KG1 (cell line): Measurements from ENCODE around the gene TOM1.

ENCODE experiments used
- DNase-seq: peaks from one replicate; lab custom pipeline; 2025; lab: John Stamatoyannopoulos, UW

The TOM1 gene

DNA sequence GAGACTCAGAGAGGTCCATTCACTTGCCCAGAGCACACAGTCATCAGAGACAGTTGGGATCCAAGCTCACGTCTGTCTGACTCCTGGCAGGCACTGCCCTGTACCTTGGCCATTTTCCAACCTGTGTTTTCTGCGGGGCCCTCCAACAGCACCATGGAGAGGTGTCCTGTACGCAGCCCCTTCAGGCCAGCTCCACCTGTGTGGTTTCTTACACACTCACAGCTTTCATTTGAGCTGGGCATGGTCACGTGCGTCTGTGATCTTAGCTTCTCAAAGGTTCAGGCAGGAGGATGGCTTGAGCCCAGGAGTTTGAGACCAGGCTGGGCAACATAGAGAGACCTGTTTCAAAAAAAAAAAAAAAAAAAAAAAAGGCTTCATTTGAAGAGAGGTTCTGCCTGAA is 24.4 kb downstream of the TOM1 start:
- DNase-seq: no peak

DNA sequence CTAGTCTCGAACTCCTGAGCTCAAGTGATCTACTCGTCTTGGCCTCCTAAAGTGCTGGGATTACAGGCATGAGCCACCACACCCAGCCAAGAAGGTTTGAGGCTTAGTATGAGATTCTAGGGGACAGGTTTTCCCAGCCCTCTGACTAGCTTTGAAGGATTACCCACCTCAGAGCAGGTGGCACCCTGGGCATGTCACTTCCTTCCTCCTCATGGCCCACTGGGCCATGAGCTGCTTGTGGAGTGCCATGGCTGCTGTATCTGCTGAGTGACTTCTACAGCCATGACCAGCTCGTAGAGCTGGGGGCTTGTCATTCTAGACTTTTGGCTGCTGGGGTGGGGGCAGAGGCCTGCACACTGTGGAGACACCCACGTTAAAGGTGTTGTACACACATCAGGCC is 25.1 kb downstream of the TOM1 start:
- DNase-seq: no peak

DNA sequence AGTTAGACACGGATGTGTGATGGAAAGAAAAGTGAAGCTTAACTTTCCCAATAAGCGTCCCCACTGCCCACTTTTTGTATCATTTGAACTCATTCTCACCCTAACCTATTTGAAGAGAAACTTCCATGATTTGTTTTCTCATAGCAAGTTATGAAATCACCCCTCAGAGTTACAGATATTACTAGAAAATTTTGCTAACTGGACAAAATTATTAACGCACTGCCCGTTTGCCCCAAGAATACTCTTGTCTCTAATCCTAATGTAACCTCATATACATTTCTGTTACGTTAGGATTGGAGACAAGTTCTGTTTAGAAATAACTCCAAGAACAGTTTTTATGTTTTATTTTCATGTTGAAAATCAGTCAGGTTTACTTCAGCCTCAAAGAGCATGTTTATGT is 25.5 kb downstream of the TOM1 start:
- DNase-seq: no peak

DNA sequence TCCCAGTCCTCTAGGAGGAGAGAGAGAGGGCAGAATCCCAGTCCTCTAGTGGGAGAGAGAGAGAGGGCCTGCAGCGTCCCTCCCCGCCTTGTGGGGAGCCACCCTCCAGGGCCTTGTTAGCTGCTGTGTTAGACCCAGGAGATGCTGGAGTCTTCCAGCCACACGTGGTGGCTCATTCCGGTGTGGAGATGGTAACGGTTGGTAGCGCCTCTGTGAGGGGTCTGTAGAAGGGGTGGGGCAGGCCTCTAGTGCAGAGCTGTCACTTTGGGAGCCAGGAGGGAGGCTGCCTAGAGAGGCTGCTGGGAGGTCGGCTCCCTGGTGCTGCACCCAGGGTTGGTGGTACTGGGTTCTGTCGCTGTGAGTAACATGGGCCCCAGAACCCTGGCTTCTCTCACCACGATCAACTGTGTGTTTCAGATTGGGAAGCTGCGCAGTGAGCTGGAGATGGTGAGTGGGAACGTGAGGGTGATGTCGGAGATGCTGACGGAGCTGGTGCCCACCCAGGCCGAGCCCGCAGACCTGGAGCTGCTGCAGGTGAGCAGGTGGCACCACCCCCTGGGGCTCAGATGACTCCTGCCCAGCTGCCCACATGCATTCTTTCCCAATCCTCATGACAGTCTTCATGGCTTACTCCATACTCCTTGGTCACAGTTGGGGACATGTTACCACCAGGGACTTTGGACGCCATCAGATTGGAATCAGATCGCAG is 27.3 kb downstream of the TOM1 start:
- no peak for DNase-seq

DNA sequence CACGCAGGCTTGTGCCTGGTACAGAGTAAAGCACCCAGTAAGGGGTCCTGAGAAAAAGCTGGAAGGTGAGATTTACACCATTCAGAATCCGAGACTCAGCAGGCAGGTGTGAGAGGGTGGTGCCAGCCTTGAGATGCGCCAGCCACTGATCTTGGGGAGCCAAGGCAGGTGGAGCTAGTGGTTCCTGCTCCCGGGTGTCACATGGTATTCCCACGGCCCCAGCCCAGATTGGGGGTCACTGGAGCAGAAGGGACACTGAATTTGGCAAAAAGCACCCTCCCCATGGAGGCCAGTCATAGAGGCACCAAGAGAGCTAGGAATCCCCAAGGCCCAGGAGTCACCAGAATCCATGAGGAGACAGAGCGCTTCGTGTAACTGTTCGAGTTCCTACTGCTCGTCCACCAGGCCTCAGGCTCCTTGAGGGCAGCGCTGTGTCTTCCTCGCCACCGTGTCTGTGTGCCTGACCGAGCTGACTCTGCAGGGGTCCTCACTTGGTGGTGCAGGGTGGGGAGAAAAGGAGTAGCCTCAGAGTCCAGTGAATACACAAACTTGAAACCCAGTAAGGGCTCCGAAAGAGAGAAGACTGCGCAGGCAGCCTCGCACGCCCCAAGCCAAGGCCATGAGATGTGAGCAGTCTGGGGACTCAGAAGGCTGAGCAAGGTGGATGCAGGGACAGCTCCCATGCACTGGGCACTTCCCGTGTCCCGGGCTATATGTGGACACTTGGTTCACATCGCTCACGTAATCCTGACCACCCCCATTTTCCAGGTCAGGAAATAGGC is 28.2 kb downstream of the TOM1 start:
- no peak for DNase-seq

DNA sequence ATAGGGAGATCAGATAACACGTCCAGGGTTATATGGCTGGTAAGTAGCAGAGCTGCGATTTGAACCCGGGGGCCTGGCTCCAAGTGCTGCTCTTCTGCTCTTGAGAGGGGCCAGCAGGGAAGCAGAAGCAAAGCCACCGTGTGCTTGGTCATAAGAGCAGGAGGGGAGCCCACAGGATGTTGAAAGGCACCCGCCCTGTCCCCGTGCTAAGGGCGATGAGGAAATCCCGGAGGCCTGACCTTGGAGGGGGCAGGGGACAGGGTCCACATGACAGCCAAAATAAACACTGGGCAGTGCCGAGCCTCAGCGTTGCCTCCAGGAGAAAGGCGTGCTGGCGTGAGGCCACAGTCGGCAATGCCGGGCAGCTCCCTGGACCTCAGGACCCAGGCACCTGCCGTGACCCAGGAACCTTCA is 28.8 kb downstream of the TOM1 start:
- DNase-seq: no peak

DNA sequence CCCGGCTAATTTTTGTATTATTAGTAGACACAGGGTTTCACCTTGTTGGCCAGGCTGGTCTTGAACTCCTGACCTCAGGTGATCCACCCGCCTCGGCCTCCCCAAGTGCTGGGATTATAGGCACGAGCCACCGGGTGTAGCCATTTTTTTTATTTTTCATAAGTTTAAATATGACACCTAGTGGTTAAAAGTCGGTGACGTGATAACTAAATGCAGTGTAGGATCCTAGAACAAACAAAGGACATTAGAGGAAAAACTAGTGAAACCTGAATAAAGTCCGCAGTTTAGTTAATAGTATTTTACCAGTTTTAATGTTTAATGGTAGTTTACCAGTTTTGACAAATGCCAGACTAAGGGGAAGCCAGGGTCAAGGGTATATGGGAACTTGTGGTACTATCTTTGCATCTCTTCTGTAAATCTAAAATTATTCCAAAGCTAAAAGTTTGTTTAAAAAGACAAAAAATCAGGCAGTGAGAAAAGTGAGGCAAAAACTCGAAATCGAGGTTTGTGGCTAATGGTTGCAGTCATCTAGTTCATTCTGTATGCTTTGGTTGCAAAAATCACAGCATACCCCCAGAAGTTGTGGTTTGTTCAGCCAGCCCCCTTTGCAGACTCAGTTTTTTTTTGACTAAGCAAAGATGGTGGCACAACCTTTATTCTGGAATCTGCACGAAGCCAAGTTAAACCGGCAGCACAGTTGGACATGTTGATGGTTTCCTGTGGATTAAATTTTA is 29.6 kb downstream of the TOM1 start:
- no peak for DNase-seq

DNA sequence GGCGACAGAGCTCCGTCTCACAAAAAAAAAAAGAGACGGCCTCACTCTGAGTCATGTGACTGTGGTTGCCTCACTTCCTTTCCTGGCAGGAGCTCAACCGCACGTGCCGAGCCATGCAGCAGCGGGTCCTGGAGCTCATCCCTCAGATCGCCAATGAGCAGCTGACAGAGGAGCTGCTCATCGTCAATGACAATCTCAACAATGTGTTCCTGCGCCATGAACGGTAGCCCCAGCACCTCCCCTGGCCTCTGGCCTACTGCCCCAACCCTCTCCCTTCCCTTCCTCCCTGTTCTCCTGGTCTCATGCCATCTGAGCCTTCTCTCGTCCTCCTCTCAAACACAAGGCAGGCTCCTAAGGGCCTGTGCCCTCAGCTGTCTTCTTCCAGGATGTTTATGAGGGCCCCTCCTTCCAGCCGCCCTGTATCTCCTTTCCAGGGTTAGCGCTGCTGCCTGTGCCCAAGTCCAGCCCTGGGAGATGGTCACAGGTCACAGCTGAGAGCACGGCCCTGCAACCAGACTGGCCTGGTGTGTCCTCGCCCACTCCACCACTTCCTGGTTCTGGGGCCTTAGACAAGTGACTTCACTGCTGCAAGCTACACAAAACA is 30.7 kb downstream of the TOM1 start:
- DNase-seq: no peak

DNA sequence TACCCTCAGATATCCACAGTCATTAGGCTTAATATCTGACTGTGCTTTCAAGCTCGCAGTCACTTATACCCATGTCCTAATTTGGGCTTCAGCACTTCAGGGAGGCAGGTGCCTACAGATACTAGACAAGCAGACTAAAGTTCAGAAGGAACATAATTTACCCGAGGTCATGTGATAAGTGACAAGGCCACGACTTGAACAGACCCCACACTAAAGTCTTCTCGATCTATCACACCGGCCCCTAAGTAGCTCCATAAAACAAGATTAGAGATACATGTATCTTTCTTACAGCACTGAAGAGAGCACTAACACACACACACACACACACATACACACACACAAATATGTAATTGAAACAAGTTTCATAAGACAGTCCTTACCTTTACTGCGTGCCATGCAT is 32.6 kb downstream of the TOM1 start:
- DNase-seq: no peak

DNA sequence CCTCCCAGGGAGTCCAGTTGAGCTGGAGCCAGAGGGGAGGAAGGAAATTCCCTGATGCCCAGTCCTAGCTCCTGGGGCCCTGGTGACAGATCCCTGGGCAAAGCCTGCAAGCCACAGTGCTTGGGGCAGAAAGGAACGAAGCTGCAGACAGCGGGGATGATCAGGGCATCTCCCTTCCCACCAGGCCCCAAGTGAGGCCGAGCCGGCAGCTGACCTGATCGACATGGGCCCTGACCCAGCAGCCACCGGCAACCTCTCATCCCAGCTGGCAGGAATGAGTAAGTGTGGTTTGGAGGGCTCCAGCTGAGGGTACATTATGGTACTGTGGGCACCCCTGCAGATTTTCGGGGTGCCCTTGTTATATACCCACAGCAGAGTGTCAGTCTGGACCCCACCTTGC is 33.5 kb downstream of the TOM1 start:
- DNase-seq: no peak

DNA sequence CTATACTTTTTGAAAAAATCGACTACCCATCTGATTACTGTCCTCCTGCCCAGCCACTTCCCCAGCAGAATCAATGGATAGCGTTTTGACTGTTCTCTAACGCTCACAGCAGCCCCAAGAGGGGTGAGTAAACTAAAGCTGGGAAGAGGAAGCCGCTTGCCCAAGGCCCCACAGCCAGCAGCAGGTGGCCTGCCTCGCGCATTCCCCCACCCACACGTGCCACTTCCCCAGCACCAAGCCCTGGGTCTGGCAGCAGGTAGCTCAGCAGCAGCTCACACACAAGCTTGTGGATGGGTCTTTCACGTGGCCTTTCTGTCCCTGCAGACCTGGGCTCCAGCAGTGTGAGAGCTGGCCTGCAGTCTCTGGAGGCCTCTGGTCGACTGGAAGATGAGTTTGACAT is 34.3 kb downstream of the TOM1 start:
- DNase-seq: no peak

DNA sequence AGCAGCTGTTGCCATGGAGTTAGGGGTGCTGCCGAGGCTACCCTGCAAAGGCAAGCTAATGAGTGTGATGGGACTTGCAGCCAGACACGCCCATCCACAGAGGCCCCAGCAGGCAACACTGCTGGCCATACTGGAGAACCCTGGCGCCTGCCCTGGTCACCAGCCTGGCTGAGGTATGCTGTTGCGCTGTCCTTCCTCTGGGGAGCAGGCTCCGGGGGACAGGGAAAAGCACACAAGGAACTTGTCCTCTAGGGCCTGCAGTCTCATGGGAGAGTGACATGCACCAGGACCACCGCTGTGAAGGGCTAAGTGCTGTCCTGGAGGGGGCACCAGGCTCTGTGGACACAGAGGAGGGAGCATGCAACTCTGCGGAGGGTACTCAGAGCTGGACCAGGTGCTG is 35.8 kb downstream of the TOM1 start:
- DNase-seq: no peak

DNA sequence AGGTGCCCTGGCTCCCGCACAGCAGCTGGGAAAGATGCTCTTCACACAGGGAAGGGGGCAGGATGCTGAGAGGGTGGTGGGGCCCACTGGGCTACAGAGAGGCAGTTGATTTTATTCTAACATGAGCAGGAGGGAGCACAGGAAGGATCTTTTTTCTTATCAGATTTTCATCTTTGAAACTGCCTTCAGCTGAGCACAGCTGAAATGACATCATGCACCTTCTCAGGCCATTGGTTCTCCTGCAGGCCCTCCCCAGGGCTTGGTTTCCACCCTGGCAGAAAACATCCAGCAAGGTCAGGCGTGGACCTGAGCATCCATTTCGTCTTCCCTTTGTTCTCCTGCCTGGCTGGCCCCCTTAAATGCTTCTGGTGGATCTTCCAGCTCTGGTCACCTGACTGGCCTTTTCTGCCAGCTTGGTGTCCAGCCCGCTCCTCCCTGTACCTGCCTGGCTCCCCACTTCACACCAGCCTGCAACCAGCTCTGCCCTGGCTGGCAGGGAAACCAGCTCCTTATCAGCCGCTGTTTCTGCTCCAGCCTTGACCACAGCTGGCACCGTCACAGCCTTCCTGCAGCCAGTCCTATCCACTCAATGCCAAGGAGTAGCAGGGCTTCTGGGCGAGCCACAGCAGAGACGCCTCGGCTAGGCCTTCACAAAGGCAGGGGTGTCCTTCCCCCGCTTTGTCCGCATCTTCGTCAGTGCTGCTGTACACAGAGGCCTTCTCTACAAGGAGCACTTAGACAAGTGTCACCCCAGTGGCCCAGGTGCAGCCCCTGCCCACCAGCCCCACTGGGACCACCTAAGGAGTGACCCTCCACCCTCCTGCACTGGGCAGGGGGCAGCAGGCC is 36.5 kb downstream of the TOM1 start:
- no peak for DNase-seq

DNA sequence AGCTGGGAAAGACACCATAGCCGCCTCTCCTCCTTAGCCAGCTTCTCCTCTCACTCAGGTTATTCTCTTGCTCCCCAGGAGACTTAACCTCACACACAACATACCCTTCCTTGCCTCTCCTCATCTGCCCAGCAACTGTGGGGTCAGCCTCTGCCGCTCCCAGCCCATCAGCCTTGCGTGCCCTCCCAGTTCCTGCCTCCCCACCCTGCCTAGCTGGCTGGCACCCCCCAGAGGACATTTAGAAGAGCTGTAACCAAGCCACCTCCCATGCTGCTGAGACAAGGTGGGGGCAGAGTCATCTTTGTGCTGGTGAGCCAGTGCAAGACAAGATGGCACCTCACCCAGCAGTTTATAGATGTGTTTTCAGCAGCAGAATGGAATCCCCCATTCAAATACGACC is 38.2 kb downstream of the TOM1 start:
- no peak for DNase-seq

DNA sequence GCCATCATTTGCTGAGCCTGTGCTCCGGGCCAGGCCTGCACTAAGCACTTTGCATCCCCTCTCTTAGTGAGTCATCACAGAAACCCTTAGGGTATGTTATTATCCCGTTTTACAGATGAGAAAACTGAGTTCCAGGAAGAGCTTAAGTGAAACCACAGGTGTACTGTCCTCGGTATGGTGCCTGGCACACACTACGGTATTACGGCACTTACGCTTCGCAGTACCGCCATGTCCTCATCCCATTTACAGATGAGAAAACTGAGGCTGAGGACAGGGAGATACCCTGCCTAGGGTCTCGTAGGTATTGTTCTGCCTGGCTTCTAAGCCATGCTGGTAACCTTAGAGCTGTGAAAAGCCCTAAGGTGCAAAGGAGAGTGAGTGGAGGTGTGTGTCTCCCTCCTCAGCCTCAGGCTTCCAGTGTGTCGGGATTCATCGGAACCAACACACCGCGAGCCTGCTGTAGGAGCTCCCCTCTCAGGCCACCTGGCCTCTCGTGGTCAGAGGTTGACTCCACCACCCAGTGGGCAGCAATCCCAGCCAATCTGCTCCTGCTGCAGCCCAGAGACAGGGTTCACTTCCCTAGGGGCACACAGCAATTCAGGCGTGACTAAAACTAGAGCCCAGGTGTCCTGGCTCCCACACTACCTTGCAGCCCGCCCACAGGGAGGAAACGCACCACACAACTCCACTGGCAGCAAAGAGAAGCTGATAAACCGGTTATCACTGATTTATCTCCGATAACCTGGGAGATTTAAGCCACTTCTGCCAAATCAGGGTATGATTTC is 41.6 kb downstream of the TOM1 start:
- DNase-seq: no peak

DNA sequence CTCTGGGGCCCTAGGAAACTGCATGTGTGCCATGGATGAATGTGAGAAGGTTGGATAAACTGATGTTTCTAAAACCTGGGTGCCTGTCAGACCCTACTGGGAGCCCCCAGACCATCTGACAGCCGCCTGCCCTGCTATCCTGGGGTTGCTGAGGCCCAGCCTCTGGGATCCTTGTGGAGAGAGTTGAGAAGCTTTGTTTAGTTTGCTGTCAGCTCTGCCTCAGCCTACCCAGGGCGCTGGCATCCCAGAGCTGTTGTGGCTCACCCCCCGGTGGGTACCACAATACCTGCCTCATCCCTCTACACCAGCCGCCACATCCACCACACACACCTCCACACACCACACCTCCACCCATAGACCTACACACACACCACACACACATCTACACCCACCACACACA is 42.7 kb downstream of the TOM1 start:
- no peak for DNase-seq

DNA sequence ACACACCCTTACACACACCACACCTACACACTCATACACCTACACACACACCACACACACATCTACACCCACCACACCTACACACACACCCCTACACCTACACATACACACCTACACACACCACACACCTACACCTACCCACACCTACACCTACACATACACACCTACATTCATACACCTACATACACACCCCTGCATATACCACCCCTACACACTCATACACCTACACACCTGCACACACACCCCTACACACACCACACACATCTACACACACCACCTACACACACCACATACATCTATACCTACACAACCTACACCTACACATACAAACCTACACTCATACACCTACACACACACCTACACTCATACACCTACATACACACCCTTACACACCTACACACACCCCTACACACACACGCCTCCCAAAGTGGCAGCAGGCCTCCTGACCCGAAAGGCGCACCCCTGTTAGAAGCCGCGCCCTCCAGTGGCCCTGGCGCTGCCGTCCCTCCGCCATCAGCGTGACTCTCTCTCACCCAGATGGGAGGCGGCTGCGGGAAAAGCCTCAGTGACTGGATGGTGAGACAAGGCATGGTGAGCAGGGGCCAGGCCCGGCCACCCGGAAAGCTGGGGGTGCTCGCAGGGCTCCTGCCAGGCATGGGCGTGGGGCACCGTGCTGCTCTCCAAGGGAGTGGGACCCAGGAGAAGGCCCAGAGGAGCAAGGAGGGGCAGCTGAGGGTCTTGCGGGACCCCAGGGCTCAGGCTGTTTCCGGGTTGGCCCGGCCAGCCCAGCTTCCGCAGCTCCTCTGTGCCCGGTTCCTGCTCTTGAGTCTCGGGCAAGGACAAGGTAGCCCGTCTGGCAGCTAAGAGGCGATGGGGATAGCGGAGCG is 44.2 kb downstream of the TOM1 start:
- DNase-seq: no peak

DNA sequence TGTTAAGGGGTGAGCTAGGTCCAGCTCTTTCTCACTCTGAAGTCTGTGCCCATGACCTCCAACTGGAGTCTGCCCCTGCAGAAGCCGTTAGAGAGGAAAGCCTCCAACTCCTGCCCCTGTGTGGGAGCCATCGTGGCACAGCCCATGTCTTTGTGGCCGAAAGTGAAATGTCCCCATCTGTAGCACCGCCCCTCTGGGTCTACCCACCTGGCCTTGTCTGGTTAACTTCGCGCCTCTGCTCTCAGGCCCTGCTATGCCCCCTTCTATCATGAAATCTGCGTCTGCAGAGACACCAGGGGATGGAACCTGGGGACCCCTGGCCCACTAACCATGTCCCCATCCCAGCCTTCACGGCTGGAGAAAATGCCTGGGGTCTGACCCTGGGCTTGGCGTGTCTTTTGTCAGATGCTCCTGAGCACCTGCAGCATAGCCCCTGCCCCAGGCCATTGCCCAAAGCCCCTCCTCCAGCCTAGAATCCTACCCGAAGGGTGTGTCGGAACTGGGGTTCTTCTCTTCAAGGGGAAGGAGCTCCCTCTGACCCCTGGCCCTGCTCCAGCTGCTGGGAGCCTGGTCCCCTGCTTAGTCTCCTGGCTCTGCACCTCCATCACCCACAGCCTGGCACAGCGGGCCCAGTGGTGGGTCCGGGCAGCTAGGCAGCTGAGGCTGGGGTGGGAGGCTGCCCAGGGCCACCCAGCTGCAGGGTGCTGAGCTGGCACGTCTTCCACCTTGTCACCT is 45.4 kb downstream of the TOM1 start:
- DNase-seq: no peak

DNA sequence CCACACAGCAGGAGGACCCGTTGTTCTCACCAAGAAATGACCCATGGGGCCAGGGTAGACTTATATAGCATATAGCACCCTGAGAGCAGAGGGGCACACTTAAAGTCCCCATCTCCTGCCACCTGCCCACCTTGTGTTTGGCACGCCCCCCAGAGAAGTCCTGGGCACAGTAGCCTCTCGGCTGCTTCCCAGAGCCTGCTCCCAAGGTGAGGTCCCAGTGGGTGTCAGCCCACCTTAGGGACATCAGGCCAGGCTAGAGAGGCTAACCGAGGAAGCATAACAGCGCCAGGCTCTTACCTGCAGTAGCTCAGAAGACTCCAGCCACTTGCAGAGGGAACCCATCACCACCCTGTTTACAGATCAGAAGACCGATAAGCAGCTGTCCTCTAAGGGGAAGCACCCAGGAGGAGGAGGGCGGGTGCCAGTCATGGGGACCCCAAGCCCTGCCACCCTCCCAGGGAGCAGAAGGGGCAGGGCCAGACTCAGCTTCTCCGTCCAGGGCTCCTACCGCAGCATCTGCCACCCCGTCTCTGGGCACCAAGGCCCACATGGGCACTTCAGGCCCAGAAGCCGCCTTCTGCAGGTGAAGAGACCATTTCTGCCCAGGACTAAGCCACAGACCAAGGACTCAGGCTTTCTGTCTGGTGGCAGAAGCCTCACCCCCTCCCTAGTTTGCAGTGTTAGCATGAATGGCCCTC is 46.3 kb downstream of the TOM1 start:
- no peak for DNase-seq
